Peyer's patch (tissue), 4 donors: ENCODE measurements around the gene PTPN18. TPM values are rescaled to one million over a fixed set of nuclear protein-coding genes. Genes with fewer than 3 reads are reported as not detected.

Source experiments
- DNase-seq, 3 donors: peaks; one replicate each; pipeline ENCODE4 v3.0.0-alpha.2; 2017 to 2019
- H3K27ac ChIP-seq, 4 donors: fragments of 200-600 bp; sonication (generic); one replicate each; pipeline ENCODE4 v1.5.1; 2016 to 2019
- H3K27me3 ChIP-seq, 2 donors: fragments of 200-600 bp; sonication (generic); one replicate each; pipeline ENCODE4 v1.5.1; 2019
- H3K36me3 ChIP-seq, 3 donors: fragments of 200-600 bp; sonication (generic); one replicate each; pipeline ENCODE4 v1.5.1; 2016 to 2019
- H3K4me1 ChIP-seq, 4 donors: fragments of 200-600 bp; sonication (generic); one replicate each; pipeline ENCODE4 v1.5.1; 2016 to 2019
- H3K4me3 ChIP-seq, 4 donors: fragments of 200-600 bp; sonication (generic); 1 replicate in 3 of 4; 2 replicates in 1 of 4; pipeline ENCODE4 v1.5.1; 2016 to 2019; ENCODE audit warnings: mild to moderate bottlenecking in 1 of 4
- H3K9me3 ChIP-seq, 4 donors: fragments of 200-600 bp; sonication (generic); one replicate each; pipeline ENCODE4 v1.5.1; 2016 to 2019; ENCODE audit warnings: mild to moderate bottlenecking in 1 of 4
- POLR2A ChIP-seq, 2 donors: fragments of 450-650 bp; IDR thresholded peaks; one replicate each; pipeline ENCODE4 v1.5.1; 2017; ENCODE audit warnings: antibody characterized with exemption in 2 of 2, mild to moderate bottlenecking in 2 of 2, moderate library complexity in 2 of 2
- total RNA-seq, 4 donors: library from RNA; depleted of rRNA; stranded (reverse); fragments of >200 nt; gene quantifications; one replicate each; pipeline ENCODE4 v1.1.0, GENCODE V29; 2016
- TF ChIP-seq, protein P1 (sequence below), 6 experiments: fragments of 450-650 bp in 4 of 6; fragments of 200-600 bp in 2 of 6; sonication (generic) in 1 of 6; IDR thresholded peaks; one replicate each; pipeline ENCODE4 v1.5.1; 2017 to 2019; ENCODE audit warnings: antibody characterized with exemption in 6 of 6, mild to moderate bottlenecking in 3 of 6, moderate library complexity in 1 of 6

Gene PTPN18, protein sequence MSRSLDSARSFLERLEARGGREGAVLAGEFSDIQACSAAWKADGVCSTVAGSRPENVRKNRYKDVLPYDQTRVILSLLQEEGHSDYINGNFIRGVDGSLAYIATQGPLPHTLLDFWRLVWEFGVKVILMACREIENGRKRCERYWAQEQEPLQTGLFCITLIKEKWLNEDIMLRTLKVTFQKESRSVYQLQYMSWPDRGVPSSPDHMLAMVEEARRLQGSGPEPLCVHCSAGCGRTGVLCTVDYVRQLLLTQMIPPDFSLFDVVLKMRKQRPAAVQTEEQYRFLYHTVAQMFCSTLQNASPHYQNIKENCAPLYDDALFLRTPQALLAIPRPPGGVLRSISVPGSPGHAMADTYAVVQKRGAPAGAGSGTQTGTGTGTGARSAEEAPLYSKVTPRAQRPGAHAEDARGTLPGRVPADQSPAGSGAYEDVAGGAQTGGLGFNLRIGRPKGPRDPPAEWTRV
- total RNA-seq: 100 to 1,000 TPM; 137 to 208 (median 169) TPM

DNA sequence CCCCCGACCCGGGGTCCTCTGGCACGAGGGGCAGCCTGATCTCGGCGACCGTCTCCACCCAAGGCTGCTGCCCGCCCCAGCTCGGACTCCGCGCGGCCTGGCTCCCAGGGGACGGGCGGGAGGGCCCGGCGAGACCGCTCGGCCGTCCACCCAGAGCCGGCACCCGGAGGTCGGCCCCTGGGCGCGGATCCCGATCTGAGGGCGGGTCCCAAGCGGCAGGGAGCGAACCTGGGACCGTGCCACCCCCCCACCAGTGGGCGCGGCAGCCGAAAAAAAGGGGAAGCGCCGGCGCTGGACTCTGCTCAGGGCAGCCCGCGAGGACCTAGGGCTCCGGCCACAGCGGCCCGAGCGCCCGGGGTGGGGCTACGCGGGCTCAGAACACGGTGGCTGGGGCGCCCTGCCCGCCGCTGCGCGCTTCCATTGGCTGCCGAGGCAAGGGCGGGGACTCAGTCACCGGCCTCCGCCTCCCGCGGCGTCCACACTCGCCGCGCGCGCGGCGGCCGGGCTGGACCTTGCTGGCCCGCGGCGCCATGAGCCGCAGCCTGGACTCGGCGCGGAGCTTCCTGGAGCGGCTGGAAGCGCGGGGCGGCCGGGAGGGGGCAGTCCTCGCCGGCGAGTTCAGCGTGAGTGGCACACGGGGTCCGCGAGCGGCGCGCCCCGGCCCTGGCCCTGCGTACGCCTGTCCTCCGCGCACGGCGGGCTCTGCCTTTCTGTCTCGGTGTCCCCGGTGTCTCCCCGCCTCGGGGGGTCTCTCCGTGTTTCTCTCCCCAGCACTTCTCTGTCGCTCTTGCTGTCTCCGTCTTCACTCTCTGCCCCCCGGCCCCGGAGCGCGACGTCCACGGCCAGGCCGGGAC is at the start of gene PTPN18:
PTPN18 (plus strand) TSS at position 479 of the 854 bp plus-strand sequence; CDS start at position 531, 52 bp downstream.
- H3K27ac ChIP-seq: peak within 1 kb of the TSS; percentile 71 to 89 (median 85)
- TF ChIP-seq, protein P1, sequence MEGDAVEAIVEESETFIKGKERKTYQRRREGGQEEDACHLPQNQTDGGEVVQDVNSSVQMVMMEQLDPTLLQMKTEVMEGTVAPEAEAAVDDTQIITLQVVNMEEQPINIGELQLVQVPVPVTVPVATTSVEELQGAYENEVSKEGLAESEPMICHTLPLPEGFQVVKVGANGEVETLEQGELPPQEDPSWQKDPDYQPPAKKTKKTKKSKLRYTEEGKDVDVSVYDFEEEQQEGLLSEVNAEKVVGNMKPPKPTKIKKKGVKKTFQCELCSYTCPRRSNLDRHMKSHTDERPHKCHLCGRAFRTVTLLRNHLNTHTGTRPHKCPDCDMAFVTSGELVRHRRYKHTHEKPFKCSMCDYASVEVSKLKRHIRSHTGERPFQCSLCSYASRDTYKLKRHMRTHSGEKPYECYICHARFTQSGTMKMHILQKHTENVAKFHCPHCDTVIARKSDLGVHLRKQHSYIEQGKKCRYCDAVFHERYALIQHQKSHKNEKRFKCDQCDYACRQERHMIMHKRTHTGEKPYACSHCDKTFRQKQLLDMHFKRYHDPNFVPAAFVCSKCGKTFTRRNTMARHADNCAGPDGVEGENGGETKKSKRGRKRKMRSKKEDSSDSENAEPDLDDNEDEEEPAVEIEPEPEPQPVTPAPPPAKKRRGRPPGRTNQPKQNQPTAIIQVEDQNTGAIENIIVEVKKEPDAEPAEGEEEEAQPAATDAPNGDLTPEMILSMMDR (IDR thresholded peaks at IDR 0.05): peak in 5 of 6 experiments; percentile 24 to 70 (median 58)
- peak; percentile 73 to 94 for TF ChIP-seq POLR2A (IDR thresholded peaks at IDR 0.05)
- H3K9me3 ChIP-seq: no peaks in the 10 kb centered on the region
- H3K4me3 ChIP-seq: peak within 1 kb of the TSS; percentile 73 to 88 (median 81)
- H3K27me3 ChIP-seq: no peaks in the 10 kb centered on the region
- H3K4me1 ChIP-seq: peaks cover 0 to 19% (median 9%) of the 10 kb centered on the region in 4 donors
- DNase-seq: peak; percentile 70 to 95 (median 94)
- H3K36me3 ChIP-seq: no peaks in the 10 kb centered on the region

DNA sequence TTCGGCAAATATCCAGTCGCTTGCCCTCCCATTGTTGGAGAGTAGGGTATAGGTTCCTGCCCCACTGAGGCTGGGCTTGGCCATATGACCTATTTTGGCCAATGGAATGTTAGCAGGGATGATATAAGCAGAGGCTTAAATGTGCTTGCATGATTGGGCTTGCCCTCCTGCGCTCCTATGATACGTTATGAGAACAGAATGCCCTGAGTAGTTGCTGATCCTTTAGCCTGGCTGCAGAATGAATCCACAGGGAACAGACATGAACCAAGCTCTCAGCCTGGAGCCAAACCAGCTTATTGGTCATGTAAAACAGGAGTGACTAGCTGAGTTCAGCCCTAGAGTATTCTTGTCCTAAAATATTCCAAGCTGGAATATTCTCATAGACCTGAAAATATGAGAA is 48.0 kb upstream of the PTPN18 start:
- Histone ChIP-seq H3K4me1 (no peaks in the 10 kb centered on the region), H3K27me3 (no peaks in the 10 kb centered on the region), H3K27ac (no peak overlapping the region), H3K9me3 (no peaks in the 10 kb centered on the region), H3K36me3 (no peaks in the 10 kb centered on the region), H3K4me3 (no peak overlapping the region)
- DNase-seq: no peak
- no peak for TF ChIP-seq POLR2A (IDR thresholded peaks at IDR 0.05)
- TF ChIP-seq, protein P1 (IDR thresholded peaks at IDR 0.05): no peak

DNA sequence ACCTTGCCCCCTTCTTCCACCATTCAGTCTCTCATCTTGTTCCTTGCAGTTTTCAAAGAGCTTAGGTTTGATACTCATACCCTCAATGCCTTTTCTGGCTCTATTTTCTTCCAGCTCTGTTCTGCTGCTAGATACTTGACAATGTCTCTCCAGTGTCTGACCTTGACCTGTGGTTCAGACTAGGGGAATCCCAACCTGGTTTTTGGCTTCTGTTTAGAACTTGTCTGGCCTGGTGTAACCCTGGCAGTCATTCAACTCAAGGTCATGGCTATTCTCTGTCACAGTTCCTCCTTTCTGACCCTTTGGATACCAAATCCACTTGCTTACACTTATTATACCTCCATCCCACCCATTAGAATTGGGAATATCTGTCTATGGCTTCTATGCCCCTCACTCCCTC is 45.0 kb upstream of the PTPN18 start:
- H3K4me1 ChIP-seq: no peaks in the 10 kb centered on the region
- H3K27me3 ChIP-seq: no peaks in the 10 kb centered on the region
- no peak overlapping the region for H3K27ac ChIP-seq
- H3K4me3 ChIP-seq: no peak overlapping the region
- no peaks in the 10 kb centered on the region for H3K36me3 ChIP-seq
- H3K9me3 ChIP-seq: no peaks in the 10 kb centered on the region
- TF ChIP-seq POLR2A (IDR thresholded peaks at IDR 0.05): no peak
- TF ChIP-seq, protein P1 (IDR thresholded peaks at IDR 0.05): no peak
- DNase-seq: no peak

DNA sequence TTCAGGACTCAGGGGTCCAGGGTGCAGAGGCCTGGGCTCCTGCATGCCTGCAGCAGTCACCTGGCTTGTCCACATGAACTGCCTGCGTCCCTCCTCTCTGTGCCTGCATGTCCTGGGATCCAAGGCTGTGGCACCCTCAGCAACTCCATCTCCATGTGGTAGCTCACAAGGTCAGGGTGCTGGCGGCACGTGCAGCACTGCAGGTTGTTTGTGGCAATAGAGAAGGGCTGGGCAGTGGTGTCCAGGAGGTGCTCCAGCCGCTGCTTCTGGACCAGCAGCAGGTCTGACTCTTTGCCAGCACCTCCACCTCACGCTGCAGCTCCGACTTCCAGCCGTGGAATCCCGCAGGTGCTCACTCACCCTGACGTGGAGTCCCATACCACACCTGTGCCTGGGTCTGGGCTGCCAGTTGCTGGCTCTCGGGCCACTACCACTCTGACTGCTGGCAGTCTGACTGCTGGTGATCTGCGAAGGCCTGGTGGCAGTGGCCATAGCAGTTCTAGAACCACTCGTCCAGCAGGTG is 42.0 kb upstream of the PTPN18 start:
- no peak for TF ChIP-seq POLR2A (IDR thresholded peaks at IDR 0.05)
- TF ChIP-seq, protein P1 (IDR thresholded peaks at IDR 0.05): no peak
- Histone ChIP-seq H3K36me3 (no peaks in the 10 kb centered on the region), H3K9me3 (no peaks in the 10 kb centered on the region), H3K4me1 (no peaks in the 10 kb centered on the region), H3K27me3 (no peaks in the 10 kb centered on the region), H3K4me3 (no peak overlapping the region), H3K27ac (no peak overlapping the region)
- no peak for DNase-seq

DNA sequence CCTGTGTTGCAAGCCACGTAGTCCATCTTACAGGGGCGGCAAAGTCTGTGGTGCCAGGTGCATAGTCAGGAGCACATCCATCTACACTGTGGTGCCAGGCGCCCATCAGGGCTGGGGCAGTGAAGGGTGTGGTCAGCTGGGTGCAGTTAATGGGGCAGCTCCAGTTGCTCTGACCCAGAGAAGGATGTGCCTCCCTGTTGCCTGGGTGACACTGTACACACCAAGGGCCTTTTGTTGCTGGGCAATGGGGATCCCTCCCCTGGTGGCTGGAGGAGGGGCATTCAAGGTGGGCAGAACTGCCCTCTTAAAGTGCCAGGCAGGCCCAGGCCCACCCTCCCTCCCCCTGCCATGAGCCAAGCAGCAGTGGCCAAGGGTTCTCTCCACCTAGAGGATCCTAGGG is 41.5 kb upstream of the PTPN18 start:
- no peaks in the 10 kb centered on the region for H3K27me3 ChIP-seq
- no peaks in the 10 kb centered on the region for H3K36me3 ChIP-seq
- no peaks in the 10 kb centered on the region for H3K4me1 ChIP-seq
- no peaks in the 10 kb centered on the region for H3K9me3 ChIP-seq
- DNase-seq: no peak
- H3K4me3 ChIP-seq: no peak overlapping the region
- no peak overlapping the region for H3K27ac ChIP-seq
- TF ChIP-seq POLR2A (IDR thresholded peaks at IDR 0.05): no peak
- TF ChIP-seq, protein P1 (IDR thresholded peaks at IDR 0.05): no peak
